HFFc6 (cell line): ENCODE results near the gene TMEM45A. TPM values are rescaled to one million over a fixed set of nuclear protein-coding genes. Genes with fewer than 3 reads are reported as not detected.

Experiments
- DNase-seq: peaks from one replicate; pipeline ENCODE4 v3.0.0-alpha.2; 2018
- H3K27ac Mint-ChIP-seq: 2 replicates; pipeline ENCODE4 v1.8.0; 2020; ENCODE audit warnings: mild to moderate bottlenecking, mixed read lengths
- H3K27me3 Mint-ChIP-seq: 2 replicates; pipeline ENCODE4 v1.8.0; 2021; ENCODE audit warnings: mild to moderate bottlenecking, moderate library complexity, mixed read lengths; ENCODE audit not compliant: insufficient read depth
- H3K36me3 Mint-ChIP-seq: 2 replicates; pipeline ENCODE4 v1.8.0; 2021; ENCODE audit warnings: low read depth, mixed read lengths
- H3K4me1 Mint-ChIP-seq: 2 replicates; pipeline ENCODE4 v1.8.0; 2020; ENCODE audit warnings: low read depth, mixed read lengths
- H3K4me3 Mint-ChIP-seq: 2 replicates; pipeline ENCODE4 v1.8.0; 2020; ENCODE audit warnings: mild to moderate bottlenecking, moderate library complexity, mixed read lengths
- H3K9me3 Mint-ChIP-seq: 2 replicates; pipeline ENCODE4 v1.8.0; 2020; ENCODE audit warnings: mild to moderate bottlenecking, mixed read lengths
- CTCF ChIP-seq: fragments of 200-600 bp; sonication (generic); IDR thresholded peaks from 2 replicates; pipeline ENCODE4 v1.5.0; 2021; ENCODE audit warnings: antibody characterized with exemption, mild to moderate bottlenecking
- total RNA-seq, 6 experiments: library from RNA; stranded (reverse); fragmentation: NEBNext Ultra II Directional; extraction: Animal tissue kit (Norgen Biotek cat#: 25700); gene quantifications; 2 replicates in 1 of 6; 3 replicates in 5 of 6; pipeline ENCODE4 v1.2.3, GENCODE V29; 2021

The TMEM45A gene
- total RNA-seq, 6 experiments from 2014 or later = 25.2 to 44.1 (median 28.5) TPM

- no peak overlapping the region for H3K4me3 Mint-ChIP-seq
- H3K27me3 Mint-ChIP-seq = peaks cover 10% of the 10 kb centered on the region
- TF ChIP-seq CTCF = no peak
- H3K4me1 Mint-ChIP-seq = peaks cover 8% of the 10 kb centered on the region
- H3K9me3 Mint-ChIP-seq = no peaks in the 10 kb centered on the region
- H3K36me3 Mint-ChIP-seq = no peaks in the 10 kb centered on the region
- DNase-seq = no peak
- no peak overlapping the region for H3K27ac Mint-ChIP-seq
Measured at GRCh38 chr3:100486808-100487207, 5.6 kb upstream of the TMEM45A start.

- H3K27me3 Mint-ChIP-seq = peaks cover 7% of the 10 kb centered on the region
- no peak overlapping the region for H3K4me3 Mint-ChIP-seq
- no peaks in the 10 kb centered on the region for H3K9me3 Mint-ChIP-seq
- TF ChIP-seq CTCF = no peak
- no peaks in the 10 kb centered on the region for H3K36me3 Mint-ChIP-seq
- peaks cover 15% of the 10 kb centered on the region for H3K4me1 Mint-ChIP-seq
- H3K27ac Mint-ChIP-seq = no peak overlapping the region
- DNase-seq = no peak
Measured at GRCh38 chr3:100489118-100489517, 3.3 kb upstream of the TMEM45A start.

DNA sequence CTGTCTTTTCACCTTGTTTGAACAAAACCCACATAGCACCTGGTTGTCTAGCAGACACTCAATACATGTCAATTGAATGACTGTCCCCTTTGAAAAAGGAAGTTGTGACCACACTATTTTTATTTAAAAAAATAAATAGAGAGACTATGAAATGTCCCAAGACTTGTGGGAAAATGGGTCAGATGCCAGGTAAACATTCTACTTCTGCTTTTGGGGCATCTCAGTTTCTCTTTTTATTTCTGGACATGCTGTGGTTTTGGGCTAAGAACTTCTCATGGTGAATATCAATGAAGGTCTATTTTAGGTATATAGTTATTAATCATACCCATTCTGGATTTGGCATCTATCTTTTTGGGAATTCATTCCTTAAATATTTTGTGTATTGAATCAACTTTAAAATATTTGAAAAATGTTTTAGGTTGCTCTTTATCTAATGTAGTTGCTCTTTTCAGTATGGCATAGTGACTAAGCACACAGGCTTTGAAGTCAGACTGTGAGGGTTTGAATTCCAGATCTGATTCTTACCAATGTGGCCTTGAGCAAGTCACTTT lies 4.4 kb downstream of the TMEM45A start:
- peak overlapping the region; percentile 13; the same call in 1 of the 2 replicates for H3K4me3 Mint-ChIP-seq
- no peaks in the 10 kb centered on the region for H3K9me3 Mint-ChIP-seq
- no peaks in the 10 kb centered on the region for H3K36me3 Mint-ChIP-seq
- peak; percentile 57 for DNase-seq
- peak overlapping the region; percentile 56 for H3K27ac Mint-ChIP-seq
- H3K27me3 Mint-ChIP-seq = no peaks in the 10 kb centered on the region; the same call in 1 of the 2 replicates
- peaks cover 55% of the 10 kb centered on the region for H3K4me1 Mint-ChIP-seq
- no peak for TF ChIP-seq CTCF

GRCh38 chr3:100499651-100500050 lies 7.2 kb downstream of the TMEM45A start:
- H3K27ac Mint-ChIP-seq = no peak overlapping the region
- H3K36me3 Mint-ChIP-seq = peaks cover 4% of the 10 kb centered on the region; the same call in 1 of the 2 replicates
- H3K9me3 Mint-ChIP-seq = no peaks in the 10 kb centered on the region
- no peak for DNase-seq
- no peak overlapping the region for H3K4me3 Mint-ChIP-seq
- no peaks in the 10 kb centered on the region; the same call in 1 of the 2 replicates for H3K27me3 Mint-ChIP-seq
- no peak for TF ChIP-seq CTCF
- H3K4me1 Mint-ChIP-seq = peaks cover 48% of the 10 kb centered on the region

GRCh38 chr3:100500320-100500880 lies 8.0 kb downstream of the TMEM45A start:
- Mint-ChIP-seq H3K36me3 (peaks cover 4% of the 10 kb centered on the region; the same call in 1 of the 2 replicates), H3K4me1 (peaks cover 41% of the 10 kb centered on the region), H3K27me3 (no peaks in the 10 kb centered on the region), H3K9me3 (no peaks in the 10 kb centered on the region), H3K27ac (no peak overlapping the region), H3K4me3 (no peak overlapping the region)
- no peak for TF ChIP-seq CTCF
- no peak for DNase-seq
